Retina (tissue), 1 donor: Measurements from ENCODE around the gene SLC25A36.
A peak's percentile ranks its signal among the peaks of the same experiment; 100 is the strongest.
"Not testable (repeated sequence)": the region's sequence is repeated elsewhere in the genome, so short reads cannot be mapped to it uniquely, and the experiment has no call there.

Experiments
- DNase-seq: peaks from one replicate; pipeline ENCODE4 v3.0.0-alpha.2; 2016

The SLC25A36 gene

DNA sequence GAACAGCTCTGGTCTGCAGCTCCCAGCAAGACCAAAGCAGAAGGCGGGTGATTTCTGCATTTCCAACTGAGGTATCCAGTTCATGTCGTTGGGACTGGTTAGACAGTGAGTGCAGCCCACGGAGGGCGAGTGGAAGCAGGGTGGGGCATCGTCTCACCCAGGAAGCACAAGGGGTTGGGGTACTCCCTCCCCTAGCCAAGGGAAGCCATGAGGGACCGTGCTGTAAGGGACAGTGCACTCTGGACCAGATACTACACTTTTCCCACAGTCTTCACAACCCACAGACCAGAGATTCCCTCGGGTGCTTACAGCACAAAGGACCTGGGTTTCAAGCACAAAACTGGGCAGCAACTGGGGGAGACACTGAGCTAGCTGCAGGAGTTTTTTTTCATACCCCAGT is 8.5 kb upstream of the SLC25A36 start:
- no peak for DNase-seq

GRCh38 chr3:140933552-140933951 is 8.1 kb upstream of the SLC25A36 start:
- no peak for DNase-seq

- not testable (repeated sequence) for DNase-seq
Measured at GRCh38 chr3:140939305-140939704, 2.3 kb upstream of the SLC25A36 start.

DNA sequence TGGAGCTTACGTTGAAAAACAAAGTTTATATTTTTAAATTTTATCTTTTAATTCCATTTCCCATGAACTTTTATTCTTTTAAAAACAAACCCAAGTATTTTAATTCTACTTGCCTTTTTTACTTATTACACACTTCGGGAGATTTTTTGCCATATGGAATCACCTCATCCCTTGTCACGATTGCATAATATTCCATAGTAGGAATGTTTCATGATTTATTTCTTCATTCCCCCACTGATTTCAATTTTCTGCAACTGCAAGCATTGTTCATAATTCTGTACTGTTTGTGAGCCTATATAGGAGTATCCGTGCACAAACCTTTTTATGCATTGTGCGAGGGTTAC is 574 bp upstream of the SLC25A36 start:
- no peak for DNase-seq

DNA sequence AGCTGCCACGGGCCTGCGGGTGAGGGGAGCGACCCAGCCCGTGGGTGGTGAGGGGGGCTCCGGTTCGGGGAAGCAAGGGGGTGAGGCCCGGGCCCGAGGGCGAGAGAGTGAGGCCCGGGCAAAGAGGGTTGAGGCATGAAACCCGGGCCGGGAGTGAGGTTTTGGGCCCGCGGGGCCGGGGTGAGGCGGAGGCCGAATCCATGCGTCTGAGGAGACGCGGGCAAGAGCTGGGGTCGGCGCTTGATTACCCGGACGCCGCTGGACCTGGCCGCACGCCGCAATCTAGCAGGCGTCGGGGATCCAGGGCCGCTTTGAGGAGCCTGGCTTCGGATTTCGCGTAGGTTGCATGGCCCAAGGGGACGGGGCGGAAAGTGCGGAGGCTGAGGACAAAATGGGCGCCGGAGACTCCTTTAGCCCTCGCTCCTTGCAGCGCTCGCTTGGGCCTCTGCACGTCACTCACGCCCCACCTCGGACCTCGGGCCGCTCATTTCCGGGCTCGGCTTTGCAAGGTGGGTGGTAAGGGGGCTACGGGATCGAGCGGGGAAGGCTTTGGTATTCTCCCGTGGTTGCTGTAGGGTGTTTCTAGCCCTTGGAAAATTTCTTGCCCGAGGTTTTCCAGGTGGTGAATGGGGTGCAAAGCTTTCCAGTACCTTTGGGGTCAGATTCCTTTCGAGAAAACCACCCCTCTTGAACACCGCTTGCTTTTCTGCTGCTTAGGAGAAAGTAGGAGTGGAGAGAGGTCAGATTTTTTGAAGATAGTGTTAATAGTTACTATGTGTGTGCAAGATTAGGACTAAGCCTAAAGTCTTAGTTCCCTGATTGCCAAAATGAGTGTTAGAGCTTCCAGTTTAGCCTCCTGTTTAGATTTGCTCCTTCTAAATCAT is 827 bp downstream of the SLC25A36 start:
- DNase-seq, result peak; percentile 94

DNA sequence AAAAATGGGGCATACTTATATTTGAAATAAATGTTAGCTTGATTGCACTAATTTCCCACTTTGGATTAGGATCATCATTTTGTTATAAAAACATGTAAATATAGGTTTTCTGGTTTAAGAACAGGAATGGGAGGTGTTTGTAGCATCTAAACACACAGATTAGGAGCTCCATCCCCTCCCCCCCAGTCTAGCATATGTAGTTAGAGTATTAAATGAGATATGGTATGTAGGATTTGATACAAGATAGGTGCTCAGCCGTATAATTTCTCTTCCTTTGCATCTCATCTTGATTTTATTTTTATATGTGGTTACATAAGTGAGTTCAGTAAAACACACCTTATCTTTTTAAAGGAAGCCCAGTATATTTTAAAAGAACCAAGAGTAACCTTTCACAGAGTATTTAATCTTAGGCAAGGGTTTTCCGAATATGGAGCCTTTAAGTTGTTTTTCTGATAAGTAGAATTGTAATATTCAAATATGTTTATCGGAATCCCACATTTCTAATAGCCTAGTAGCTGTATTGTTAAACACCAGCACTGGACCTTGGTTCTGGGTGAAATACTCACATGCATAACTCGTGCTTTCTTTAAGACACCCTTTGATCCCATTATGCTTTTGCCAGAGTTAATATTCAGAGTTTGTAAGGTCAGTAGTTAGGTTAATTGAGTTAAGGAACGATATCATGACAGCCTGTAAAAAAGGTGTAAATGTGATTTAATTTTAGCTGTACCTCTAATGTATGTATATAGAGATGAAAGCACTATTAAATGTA is 2.3 kb downstream of the SLC25A36 start:
- no peak for DNase-seq

- DNase-seq, result no peak
Measured at GRCh38 chr3:140948460-140949249, 7.0 kb downstream of the SLC25A36 start.

DNA sequence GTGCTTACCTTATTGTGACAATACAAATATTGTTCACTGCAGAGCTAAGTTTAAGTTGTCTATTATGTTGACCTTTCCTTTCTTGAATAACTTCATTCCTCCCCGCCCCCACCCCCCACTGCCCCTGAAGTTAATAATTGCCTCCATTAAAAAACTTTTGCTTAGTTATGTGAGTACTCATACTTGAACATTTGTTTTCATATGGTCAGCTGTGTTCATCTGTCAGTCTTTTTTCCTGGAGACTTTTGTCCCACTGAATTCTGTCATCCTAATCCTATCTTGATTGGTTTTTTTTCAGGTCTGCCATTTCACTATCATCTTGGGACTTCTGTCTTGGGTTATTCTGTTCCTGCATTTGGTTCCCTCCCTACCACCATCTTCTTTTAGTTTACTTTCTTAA is 8.5 kb downstream of the SLC25A36 start:
- DNase-seq, result no peak

DNA sequence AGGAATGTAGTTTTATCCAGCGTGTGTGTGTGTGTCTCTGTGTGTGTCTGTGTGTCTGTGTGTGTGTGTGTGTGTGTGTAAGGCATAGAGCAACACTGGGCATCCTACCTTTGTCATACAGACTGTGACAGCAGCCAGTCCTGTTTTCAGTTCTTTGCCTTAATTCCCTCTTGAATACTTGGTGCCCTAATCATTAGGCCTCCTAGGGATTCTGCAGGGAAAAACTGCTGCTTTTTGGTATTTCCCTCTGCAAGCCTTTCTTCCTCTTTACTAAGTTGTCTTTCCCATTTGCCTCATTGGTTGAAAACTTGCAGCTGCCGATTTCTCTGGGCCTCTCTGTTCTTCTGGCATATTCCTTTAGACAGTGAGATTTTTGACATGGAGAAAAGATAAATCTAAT is 9.2 kb downstream of the SLC25A36 start:
- no peak for DNase-seq

- not testable (repeated sequence) for DNase-seq
Measured at GRCh38 chr3:140951750-140952149, 10.1 kb downstream of the SLC25A36 start.

- DNase-seq, result no peak
Measured at GRCh38 chr3:140953028-140953960, 11.7 kb downstream of the SLC25A36 start.

DNA sequence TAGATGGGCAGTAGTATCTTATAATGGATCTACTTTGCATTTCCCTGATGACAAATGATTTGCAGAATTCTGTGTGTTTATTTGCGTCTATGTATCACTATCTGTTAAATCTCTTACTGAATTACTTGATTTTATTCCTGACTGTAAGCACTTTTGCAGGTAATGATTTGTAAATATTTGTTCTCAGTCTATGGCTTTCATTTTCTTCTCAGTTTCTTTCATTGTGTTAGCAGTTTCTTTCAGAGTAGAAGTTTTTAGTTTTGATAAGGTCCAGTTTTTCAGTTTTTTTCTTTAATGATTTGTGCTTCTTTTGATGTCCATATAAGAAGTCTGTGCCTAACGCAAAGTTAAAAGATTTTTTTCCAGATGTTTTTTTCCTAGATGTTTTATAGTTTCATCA is 12.9 kb downstream of the SLC25A36 start:
- DNase-seq, result no peak

GRCh38 chr3:140955645-140956044 is 14.0 kb downstream of the SLC25A36 start:
- DNase-seq, result no peak

DNA sequence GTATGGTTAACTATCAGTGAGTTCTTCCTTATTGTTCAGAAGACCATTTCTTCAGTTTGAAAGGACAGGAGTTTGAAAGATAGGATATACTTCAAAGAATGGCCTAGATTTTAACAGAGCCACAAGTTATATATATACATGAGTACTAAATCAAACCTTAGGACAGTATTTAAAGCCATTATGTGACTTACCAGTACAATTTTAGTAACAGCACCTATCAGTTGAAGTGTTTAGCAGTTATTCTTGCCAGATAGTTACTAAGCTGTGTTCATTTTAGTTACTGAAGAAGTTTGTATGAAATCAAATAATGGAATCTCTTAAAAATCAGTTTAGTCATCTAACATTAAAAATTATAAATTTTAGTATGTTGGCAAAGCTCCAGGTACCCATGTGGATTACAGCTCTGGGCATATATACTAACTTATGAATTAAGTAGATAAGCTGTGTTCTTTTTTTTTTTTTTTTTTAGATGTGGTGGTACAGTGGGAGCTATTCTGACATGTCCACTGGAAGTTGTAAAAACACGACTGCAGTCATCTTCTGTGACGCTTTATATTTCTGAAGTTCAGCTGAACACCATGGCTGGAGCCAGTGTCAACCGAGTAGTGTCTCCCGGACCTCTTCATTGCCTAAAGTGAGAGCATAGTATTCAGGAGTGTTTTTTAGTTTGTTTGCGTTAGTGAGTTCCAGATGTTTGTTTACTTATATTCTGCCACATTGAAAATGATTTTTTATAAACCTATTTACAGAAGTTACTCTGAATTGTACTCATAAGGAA is 14.6 kb downstream of the SLC25A36 start:
- no peak for DNase-seq

- DNase-seq, result no peak
Measured at GRCh38 chr3:140972833-140973232, 31.2 kb downstream of the SLC25A36 start.

GRCh38 chr3:140974900-140975299 is 33.3 kb downstream of the SLC25A36 start:
- DNase-seq, result no peak

GRCh38 chr3:140980663-140981062 is 39.0 kb downstream of the SLC25A36 start:
- no peak for DNase-seq

DNA sequence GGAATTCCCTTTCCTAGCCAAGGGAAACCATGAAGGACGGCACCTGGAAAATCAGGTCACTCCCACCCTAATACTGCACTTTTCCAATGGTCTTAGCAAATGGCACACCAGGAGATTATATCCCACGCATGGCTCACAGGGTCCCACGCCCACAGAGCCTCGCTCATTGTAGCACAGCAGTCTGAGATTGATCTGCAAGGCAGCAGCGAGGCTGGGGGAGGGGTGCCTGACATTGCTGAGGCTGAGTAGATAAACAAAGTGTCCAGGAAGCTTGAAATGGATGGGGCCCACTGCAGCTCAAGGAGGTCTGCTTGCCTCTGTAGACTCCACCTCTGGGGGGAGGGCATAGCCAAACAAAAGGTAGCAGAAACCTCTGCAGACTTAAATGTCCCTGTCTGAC is 46.2 kb downstream of the SLC25A36 start:
- not testable (repeated sequence) for DNase-seq

DNA sequence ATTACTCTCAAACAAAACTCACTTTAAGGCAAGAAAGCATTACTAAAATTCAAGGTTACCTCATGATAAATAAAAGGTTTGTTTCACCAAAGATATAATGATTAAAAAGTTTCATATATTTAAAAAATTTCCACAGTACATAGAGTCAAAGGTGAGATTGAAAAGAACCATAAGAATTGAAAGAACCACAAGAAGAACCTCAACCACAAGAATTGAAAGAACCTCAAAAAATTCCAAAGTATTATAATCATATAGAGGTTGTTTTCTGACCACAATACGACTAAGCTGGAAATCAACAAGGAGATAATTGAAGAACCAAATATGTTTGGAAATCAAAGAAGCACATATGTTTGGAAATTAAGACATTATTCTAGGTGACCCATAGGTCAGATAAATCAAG is 52.7 kb downstream of the SLC25A36 start:
- no peak for DNase-seq

DNA sequence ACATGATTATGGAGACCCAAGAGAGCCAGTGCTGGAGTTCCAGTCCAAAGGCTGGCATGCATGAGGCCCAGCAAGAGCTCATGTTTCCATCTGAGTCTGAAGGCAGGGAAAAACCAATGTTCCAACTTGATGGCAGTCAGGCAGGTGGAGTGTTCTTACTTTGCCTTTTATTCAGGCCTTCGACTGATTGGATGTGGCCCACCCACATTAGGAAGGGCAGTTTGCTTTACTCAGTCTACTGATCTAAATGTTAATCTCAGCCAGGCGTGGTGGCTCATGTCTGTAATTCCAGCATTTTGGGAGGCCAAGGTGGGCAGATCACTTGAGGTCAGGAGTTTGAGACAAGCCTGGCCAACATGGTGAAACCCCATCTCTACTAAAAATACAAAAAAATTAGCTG is 53.2 kb downstream of the SLC25A36 start:
- not testable (repeated sequence) for DNase-seq

DNA sequence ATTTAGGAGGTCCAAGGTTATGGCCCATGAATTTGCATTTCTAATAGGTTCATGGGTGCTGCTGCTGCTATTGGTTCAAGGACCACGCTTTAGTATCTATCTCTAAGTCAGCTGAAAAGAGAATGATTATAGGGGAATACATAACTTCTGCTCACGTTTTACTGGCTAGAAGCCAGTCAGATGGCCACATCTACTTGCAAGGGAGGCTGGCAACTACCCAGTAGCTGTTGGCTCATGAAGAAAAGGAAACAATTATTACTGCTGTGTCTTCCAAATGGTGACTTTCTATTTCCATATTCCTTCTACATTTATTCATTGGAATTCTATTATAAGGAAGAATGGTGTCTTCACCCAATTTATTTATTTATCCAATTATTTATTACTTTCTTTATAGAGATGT is 54.2 kb downstream of the SLC25A36 start:
- DNase-seq, result no peak
